Chondrocyte (in vitro differentiated cells): ENCODE data around the gene NFIX. TPM values are rescaled to one million over a fixed set of nuclear protein-coding genes. Genes with fewer than 3 reads are reported as not detected.

Source experiments
- DNase-seq: peaks from one replicate; pipeline ENCODE4 v3.0.0; 2021; ENCODE audit warnings: mixed read lengths, low spot score
- H3K27ac Mint-ChIP-seq: one replicate; pipeline ENCODE4 v1.8.0; 2021; ENCODE audit warnings: mild to moderate bottlenecking, moderate library complexity, mixed read lengths; ENCODE audit not compliant: unreplicated experiment
- H3K27me3 Mint-ChIP-seq: 2 replicates; pipeline ENCODE4 v1.8.0; 2021; ENCODE audit warnings: low read depth, mixed read lengths
- H3K36me3 Mint-ChIP-seq: 2 replicates; pipeline ENCODE4 v1.8.0; 2021; ENCODE audit warnings: low read depth, mixed read lengths
- H3K4me1 Mint-ChIP-seq: 2 replicates; pipeline ENCODE4 v1.8.0; 2021; ENCODE audit warnings: low read depth, mild to moderate bottlenecking, mixed read lengths
- H3K4me3 Mint-ChIP-seq: one replicate; pipeline ENCODE4 v1.8.0; 2021; ENCODE audit warnings: mild to moderate bottlenecking, moderate library complexity, mixed read lengths; ENCODE audit not compliant: unreplicated experiment
- H3K9me3 Mint-ChIP-seq: 2 replicates; pipeline ENCODE4 v1.8.0; 2021; ENCODE audit warnings: low read depth, mixed read lengths
- CTCF ChIP-seq: fragments of 200-600 bp; sonication (generic); IDR thresholded peaks from 2 replicates; pipeline ENCODE4 v1.5.0; 2021; ENCODE audit warnings: antibody characterized with exemption, mild to moderate bottlenecking, moderate library complexity
- total RNA-seq: library from RNA; stranded (reverse); gene quantifications from 3 replicates; pipeline ENCODE4 v1.2.1, GENCODE V29; 2021

Gene NFIX
- total RNA-seq, 1 donor from 2014 or later = 98.9 TPM

GRCh38 chr19:13008926-13009787 is 13.9 kb downstream of the NFIX start:
- Mint-ChIP-seq H3K36me3 (peaks cover 11% of the 10 kb centered on the region), H3K27me3 (peaks cover 18% of the 10 kb centered on the region), H3K27ac (no peak overlapping the region), H3K4me3 (no peak overlapping the region), H3K9me3 (no peaks in the 10 kb centered on the region), H3K4me1 (peaks cover 37% of the 10 kb centered on the region)
- no peak for DNase-seq
- no peak for TF ChIP-seq CTCF

- peaks cover 13% of the 10 kb centered on the region for H3K36me3 Mint-ChIP-seq
These were observed 15.0 kb downstream of the NFIX start for GRCh38 chr19:13010038-13010991.

GRCh38 chr19:13010992-13011652 is 15.8 kb downstream of the NFIX start:
- DNase-seq = no peak
- peaks cover 30% of the 10 kb centered on the region for H3K27me3 Mint-ChIP-seq

More at GRCh38 chr19:13010038-13010991, 15.0 kb downstream of the NFIX start:
- peaks cover 25% of the 10 kb centered on the region for H3K27me3 Mint-ChIP-seq
- H3K27ac Mint-ChIP-seq = no peak overlapping the region
- TF ChIP-seq CTCF = no peak
- H3K4me3 Mint-ChIP-seq = no peak overlapping the region
- H3K9me3 Mint-ChIP-seq = no peaks in the 10 kb centered on the region
- DNase-seq = no peak
- peaks cover 45% of the 10 kb centered on the region for H3K4me1 Mint-ChIP-seq

DNA sequence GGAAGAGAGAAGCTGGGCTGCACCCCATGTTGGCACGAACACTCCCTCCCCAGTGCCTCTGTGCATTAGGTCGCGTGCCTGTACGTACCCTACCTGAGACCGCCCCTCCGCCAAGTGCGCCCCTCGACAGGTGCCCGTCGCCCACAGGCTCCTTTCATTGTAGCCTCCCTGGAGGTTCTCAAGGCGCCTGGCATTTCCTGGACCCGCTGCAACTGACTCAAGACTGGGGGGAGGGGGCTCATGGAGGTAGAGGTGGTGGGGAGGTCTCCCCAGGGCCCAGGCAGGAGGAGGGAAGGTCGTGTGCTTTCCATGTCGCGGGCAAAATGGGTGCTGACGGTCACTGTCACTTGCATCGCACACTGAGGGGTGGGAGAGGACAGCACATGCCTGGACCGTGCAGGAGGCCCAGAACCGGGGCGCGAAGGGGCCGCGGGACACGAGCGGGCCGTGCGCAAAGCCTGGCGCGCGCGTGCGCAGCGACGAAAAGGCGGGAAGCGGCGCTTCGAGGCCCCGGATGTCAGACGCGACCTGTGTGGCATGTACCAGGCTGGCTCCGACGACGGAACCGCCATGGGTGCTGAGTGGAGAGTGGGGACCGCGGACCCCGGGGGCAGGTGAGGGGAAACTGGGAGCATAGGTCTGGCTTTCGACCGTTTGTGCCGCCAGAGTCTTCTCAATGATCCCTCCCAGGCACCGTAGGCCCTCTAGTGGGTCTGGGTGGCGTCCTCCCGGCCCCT is 16.5 kb downstream of the NFIX start:
- peak overlapping the region; percentile 31 for H3K4me3 Mint-ChIP-seq
- H3K36me3 Mint-ChIP-seq = peaks cover 13% of the 10 kb centered on the region
- no peaks in the 10 kb centered on the region for H3K9me3 Mint-ChIP-seq
- peaks cover 56% of the 10 kb centered on the region for H3K4me1 Mint-ChIP-seq
- TF ChIP-seq CTCF = no peak
- H3K27ac Mint-ChIP-seq = no peak overlapping the region
- no peak for DNase-seq
- H3K27me3 Mint-ChIP-seq = peaks cover 35% of the 10 kb centered on the region

More at GRCh38 chr19:13010992-13011652, 15.8 kb downstream of the NFIX start:
- Mint-ChIP-seq H3K27ac (no peak overlapping the region), H3K4me3 (no peak overlapping the region), H3K9me3 (no peaks in the 10 kb centered on the region), H3K4me1 (peaks cover 50% of the 10 kb centered on the region), H3K36me3 (peaks cover 13% of the 10 kb centered on the region)
- no peak for TF ChIP-seq CTCF
